CD4-positive, CD25-positive, alpha-beta regulatory T cell (primary cell): ENCODE data around the gene SLC25A29. TPM values are rescaled to one million over a fixed set of nuclear protein-coding genes. Genes with fewer than 3 reads are reported as not detected.
A peak's percentile ranks its signal among the peaks of the same experiment; 100 is the strongest.

Experiments
- ATAC-seq, 2 donors: fragments of 150-1000 bp; cut with Tn5 transposase; one replicate each; pipeline ENCODE4 v1.10.0; 2021; ENCODE audit warnings: low read depth in 2 of 2, moderate number of reproducible peaks in 2 of 2, moderate library complexity in 1 of 2
- DNase-seq, 3 donors: peaks; one replicate each; pipeline versions ENCODE4 v3.0.0 to v3.0.0-alpha.2; 2012 to 2022; ENCODE audit warnings: mixed read lengths in 1 of 3
- H3K27ac ChIP-seq: one replicate; pipeline ENCODE4 v1.7.0; 2013; ENCODE audit warnings: mild to moderate bottlenecking, low read length; ENCODE audit not compliant: insufficient read depth, poor library complexity, severe bottlenecking
- H3K27me3 ChIP-seq: one replicate; pipeline ENCODE4 v1.7.0; 2013; ENCODE audit warnings: low read length; ENCODE audit not compliant: control insufficient read depth, insufficient read depth
- H3K36me3 ChIP-seq: one replicate; pipeline ENCODE4 v1.7.0; 2013; ENCODE audit warnings: mild to moderate bottlenecking, low read length, moderate library complexity; ENCODE audit not compliant: control insufficient read depth, insufficient read depth
- H3K4me1 ChIP-seq: 2 replicates; pipeline ENCODE4 v1.7.0; 2013; ENCODE audit warnings: mild to moderate bottlenecking, low read length; ENCODE audit not compliant: insufficient read depth, control insufficient read depth, poor library complexity, severe bottlenecking
- H3K4me3 ChIP-seq: one replicate; pipeline ENCODE4 v1.7.0; 2013; ENCODE audit warnings: low read depth, mild to moderate bottlenecking, low read length, moderate library complexity
- H3K9me3 ChIP-seq, 2 experiments: 1 replicate in 1 of 2; 2 replicates in 1 of 2; pipeline ENCODE4 v1.7.0; 2013; ENCODE audit warnings: low read length in 2 of 2, mild to moderate bottlenecking in 1 of 2, moderate library complexity in 1 of 2; ENCODE audit not compliant: control insufficient read depth in 2 of 2
- H3K27ac Mint-ChIP-seq, 3 donors: one replicate each; pipeline ENCODE4 v1.8.0; 2020 to 2022; ENCODE audit warnings: mild to moderate bottlenecking in 3 of 3, mixed read lengths in 3 of 3, moderate library complexity in 2 of 3
- H3K27me3 Mint-ChIP-seq: one replicate; pipeline ENCODE4 v1.8.0; 2022; ENCODE audit warnings: mild to moderate bottlenecking, mixed read lengths
- H3K36me3 Mint-ChIP-seq: one replicate; pipeline ENCODE4 v1.8.0; 2020; ENCODE audit warnings: mixed read lengths
- H3K4me1 Mint-ChIP-seq, 4 donors: one replicate each; pipeline ENCODE4 v1.8.0; 2020 to 2022; ENCODE audit warnings: mixed read lengths in 4 of 4, mild to moderate bottlenecking in 1 of 4
- H3K4me3 Mint-ChIP-seq, 4 donors: one replicate each; pipeline ENCODE4 v1.8.0; 2020 to 2022; ENCODE audit warnings: mild to moderate bottlenecking in 4 of 4, mixed read lengths in 4 of 4, moderate library complexity in 3 of 4
- H3K9me3 Mint-ChIP-seq, 7 donors: one replicate each; pipeline ENCODE4 v1.8.0; 2020 to 2022; ENCODE audit warnings: mixed read lengths in 7 of 7, mild to moderate bottlenecking in 3 of 7, moderate library complexity in 2 of 7
- polyA plus RNA-seq, 4 donors: library from polyadenylated mRNA; unstranded; fragments of 300-500 nt; fragmentation: Illumina TruSeq; gene quantifications; one replicate each; pipeline ENCODE4 v1.2.3, GENCODE V29; 2021
- total RNA-seq: library from RNA; stranded (reverse); gene quantifications from one replicate; pipeline ENCODE4 v1.2.3, GENCODE V29; 2022

The SLC25A29 gene
- total and polyA plus RNA-seq, 5 donors from 2014 or later = 0.69 to 7.9 (median 2.3) TPM

DNA sequence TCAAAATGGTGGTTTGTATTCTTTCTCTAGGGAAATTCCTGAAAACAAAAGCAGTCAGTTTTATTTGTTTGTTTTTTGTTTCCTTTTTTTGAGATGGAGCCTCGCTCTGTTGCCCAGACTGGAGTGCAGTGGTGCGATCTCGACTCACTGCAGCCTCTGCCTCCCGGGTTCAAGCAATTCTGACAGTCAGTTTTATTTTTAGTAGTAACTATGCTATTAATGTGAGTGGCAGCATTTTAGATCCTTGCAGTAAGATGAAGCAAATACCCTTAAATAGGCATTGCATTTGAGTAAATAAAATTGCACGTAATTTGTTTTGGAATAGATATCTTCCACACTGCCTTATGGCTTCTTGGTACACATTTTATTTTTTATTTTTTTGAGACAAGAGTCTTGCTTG is 43.7 kb downstream of the SLC25A29 start:
- H3K27me3 Mint-ChIP-seq = no peaks in the 10 kb centered on the region
- H3K36me3 Mint-ChIP-seq = peaks cover 23% of the 10 kb centered on the region
- H3K4me3 Mint-ChIP-seq = peak overlapping the region in 2 of 4 donors; percentile 41 to 42
- DNase-seq (no peak), ATAC-seq (no peak)
- H3K27ac Mint-ChIP-seq = peak overlapping the region; percentile 43 to 67 (median 51)
- H3K9me3 ChIP-seq = no peaks in the 10 kb centered on the region
- peaks cover 32% of the 10 kb centered on the region for H3K36me3 ChIP-seq
- H3K27ac ChIP-seq = no peak overlapping the region
- H3K4me1 Mint-ChIP-seq = peaks cover 25 to 95% (median 69%) of the 10 kb centered on the region in 4 donors
- peaks cover 58% of the 10 kb centered on the region for H3K4me1 ChIP-seq
- H3K27me3 ChIP-seq = no peaks in the 10 kb centered on the region
- H3K4me3 ChIP-seq = no peak overlapping the region
- H3K9me3 Mint-ChIP-seq = no peaks in the 10 kb centered on the region

DNA sequence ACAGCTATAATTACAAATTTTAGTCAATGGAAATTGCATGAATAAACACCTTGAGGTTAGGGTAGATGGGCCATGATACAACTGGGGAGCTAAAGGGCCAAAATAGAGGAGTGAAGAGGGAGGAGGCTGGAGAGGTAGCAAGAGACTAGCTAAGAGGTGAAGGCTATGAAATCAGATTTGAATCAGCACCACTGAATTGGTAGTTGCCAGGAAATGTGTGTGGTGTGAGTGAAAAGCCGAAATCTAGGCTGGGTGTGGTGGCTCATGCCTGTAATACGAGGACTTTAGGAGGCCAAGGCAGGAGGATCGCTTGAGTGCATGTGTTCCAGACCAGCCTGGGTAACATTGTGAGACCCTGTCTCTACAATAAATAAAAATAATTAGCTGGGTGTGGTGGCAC is 44.6 kb downstream of the SLC25A29 start:
- Mint-ChIP-seq H3K36me3 (peaks cover 18% of the 10 kb centered on the region), H3K27me3 (no peaks in the 10 kb centered on the region)
- peak in 1 of 2 donors; percentile 34 for ATAC-seq

DNA sequence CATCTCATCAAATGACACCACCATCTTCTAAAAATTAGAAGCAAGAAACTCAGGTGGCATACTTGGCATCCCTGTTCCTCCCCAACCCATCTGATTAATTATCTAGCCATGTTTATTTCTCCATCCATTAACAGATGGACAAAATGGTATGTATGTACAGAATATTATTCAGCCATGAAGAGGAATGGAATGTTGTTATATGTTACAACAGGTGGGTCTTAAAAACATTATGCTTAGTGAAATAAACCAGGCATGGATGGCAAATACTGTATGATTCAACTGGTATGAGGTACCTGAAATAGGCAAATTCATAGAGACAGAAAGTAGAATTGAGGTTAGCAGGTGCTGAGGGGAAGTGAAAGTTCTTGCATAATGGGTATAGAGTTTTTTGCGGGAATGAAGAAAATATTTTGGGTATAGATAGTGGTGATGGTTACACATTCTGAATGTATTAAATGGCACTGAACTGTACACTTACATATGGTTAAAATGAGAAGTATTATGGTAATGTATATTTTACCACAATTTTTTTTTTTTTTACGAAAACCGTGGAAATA is 49.8 kb downstream of the SLC25A29 start:
- Mint-ChIP-seq H3K9me3 (no peaks in the 10 kb centered on the region), H3K4me3 (peak overlapping the region in 3 of 4 donors; percentile 4 to 29 (median 25)), H3K27ac (peak overlapping the region in 2 of 3 donors; percentile 8 to 82), H3K4me1 (peaks cover 45 to 93% (median 70%) of the 10 kb centered on the region in 4 donors), H3K27me3 (no peaks in the 10 kb centered on the region), H3K36me3 (no peaks in the 10 kb centered on the region)
- ATAC-seq (peak in 1 of 2 donors; percentile 24), DNase-seq (no peak)
- Histone ChIP-seq H3K36me3 (peaks cover 3% of the 10 kb centered on the region), H3K9me3 (no peaks in the 10 kb centered on the region), H3K4me3 (peak overlapping the region; percentile 35), H3K27ac (no peak overlapping the region), H3K27me3 (no peaks in the 10 kb centered on the region), H3K4me1 (peaks cover 81% of the 10 kb centered on the region)

More for the DNA sequence above, 44.6 kb downstream of the SLC25A29 start:
- Histone ChIP-seq H3K27ac (no peak overlapping the region), H3K4me3 (no peak overlapping the region), H3K4me1 (peaks cover 66% of the 10 kb centered on the region), H3K9me3 (no peaks in the 10 kb centered on the region), H3K27me3 (no peaks in the 10 kb centered on the region), H3K36me3 (peaks cover 29% of the 10 kb centered on the region)
- H3K4me1 Mint-ChIP-seq = peaks cover 20 to 95% (median 70%) of the 10 kb centered on the region in 4 donors
- H3K27ac Mint-ChIP-seq = peak overlapping the region; percentile 51 to 94 (median 56)
- peak in 1 of 3 donors; percentile 69 for DNase-seq
- no peaks in the 10 kb centered on the region for H3K9me3 Mint-ChIP-seq
- H3K4me3 Mint-ChIP-seq = peak overlapping the region; percentile 2 to 63 (median 51)

DNA sequence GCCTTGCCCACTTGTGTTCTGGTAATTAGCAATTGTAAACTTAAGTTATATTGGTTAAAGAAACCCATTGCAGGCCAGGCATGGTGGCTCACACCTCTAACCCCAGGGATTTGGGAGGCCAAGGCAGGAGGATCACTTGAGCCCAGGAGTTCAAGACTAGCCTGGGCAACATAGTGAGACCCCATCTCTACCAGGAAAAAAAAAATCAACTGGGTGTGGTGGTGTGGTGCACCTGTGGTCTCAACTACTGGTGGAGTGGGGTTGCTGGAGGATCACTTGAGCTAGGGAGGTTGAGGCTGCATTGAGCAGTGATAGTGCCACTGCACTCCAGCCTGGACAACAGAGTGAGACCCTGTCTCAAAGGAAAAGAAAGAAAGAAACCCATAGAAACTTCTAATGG is 53.6 kb downstream of the SLC25A29 start:
- no peak overlapping the region for H3K4me3 ChIP-seq
- Mint-ChIP-seq H3K9me3 (no peaks in the 10 kb centered on the region), H3K4me3 (peak overlapping the region in 3 of 4 donors; percentile 15 to 75 (median 15)), H3K27ac (peak overlapping the region in 2 of 3 donors; percentile 9 to 44), H3K36me3 (no peaks in the 10 kb centered on the region), H3K27me3 (no peaks in the 10 kb centered on the region), H3K4me1 (peaks cover 40 to 86% (median 63%) of the 10 kb centered on the region in 4 donors)
- no peak overlapping the region for H3K27ac ChIP-seq
- H3K9me3 ChIP-seq = no peaks in the 10 kb centered on the region
- DNase-seq = no peak
- ATAC-seq = no peak
- no peaks in the 10 kb centered on the region for H3K27me3 ChIP-seq
- H3K4me1 ChIP-seq = peaks cover 74% of the 10 kb centered on the region
- peaks cover 7% of the 10 kb centered on the region for H3K36me3 ChIP-seq

DNA sequence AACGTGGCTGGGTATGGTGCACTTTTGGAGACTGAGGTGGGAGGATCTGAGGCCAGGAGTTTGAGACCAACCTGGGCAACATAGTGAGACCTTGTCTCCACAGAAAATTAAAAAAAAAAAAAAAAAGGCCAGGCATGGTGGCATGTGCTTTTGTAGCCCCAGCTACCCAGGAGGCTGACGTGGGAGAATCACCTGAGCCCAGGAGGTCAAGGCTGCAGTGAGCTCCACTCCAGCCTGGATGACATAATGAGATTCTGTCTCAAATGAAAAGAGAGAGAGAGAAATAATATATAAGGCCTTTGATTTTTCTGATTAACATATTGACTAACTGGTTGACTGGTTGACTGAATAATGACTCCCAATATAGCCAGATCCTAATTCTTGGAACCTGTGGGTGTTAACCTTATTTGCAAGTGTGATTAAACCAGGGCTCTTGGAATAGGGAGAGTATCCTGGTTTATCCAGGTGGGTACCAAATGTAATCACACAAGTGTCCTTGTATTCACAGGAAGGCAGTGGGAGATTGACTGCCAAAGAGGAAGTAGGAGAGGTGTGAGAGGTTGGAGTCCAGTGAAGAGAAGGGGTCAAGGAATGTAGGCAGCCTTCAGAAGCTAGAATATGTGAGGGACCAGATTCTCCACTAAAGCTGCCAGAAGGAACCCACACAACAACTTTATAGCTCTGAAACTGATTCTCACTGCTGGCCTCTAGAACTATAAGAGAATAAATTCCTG is 55.3 kb downstream of the SLC25A29 start:
- ATAC-seq (no peak), DNase-seq (no peak)
- no peaks in the 10 kb centered on the region for H3K27me3 Mint-ChIP-seq
- Histone ChIP-seq H3K9me3 (no peaks in the 10 kb centered on the region), H3K4me1 (peaks cover 73% of the 10 kb centered on the region), H3K4me3 (peak overlapping the region; percentile 54), H3K36me3 (peaks cover 4% of the 10 kb centered on the region), H3K27me3 (no peaks in the 10 kb centered on the region), H3K27ac (no peak overlapping the region)
- no peaks in the 10 kb centered on the region for H3K9me3 Mint-ChIP-seq
- peak overlapping the region; percentile 30 to 76 (median 54) for H3K4me3 Mint-ChIP-seq
- H3K27ac Mint-ChIP-seq = peak overlapping the region in 2 of 3 donors; percentile 60 to 83
- H3K4me1 Mint-ChIP-seq = peaks cover 47 to 86% (median 62%) of the 10 kb centered on the region in 4 donors
- H3K36me3 Mint-ChIP-seq = peaks cover 3% of the 10 kb centered on the region

DNA sequence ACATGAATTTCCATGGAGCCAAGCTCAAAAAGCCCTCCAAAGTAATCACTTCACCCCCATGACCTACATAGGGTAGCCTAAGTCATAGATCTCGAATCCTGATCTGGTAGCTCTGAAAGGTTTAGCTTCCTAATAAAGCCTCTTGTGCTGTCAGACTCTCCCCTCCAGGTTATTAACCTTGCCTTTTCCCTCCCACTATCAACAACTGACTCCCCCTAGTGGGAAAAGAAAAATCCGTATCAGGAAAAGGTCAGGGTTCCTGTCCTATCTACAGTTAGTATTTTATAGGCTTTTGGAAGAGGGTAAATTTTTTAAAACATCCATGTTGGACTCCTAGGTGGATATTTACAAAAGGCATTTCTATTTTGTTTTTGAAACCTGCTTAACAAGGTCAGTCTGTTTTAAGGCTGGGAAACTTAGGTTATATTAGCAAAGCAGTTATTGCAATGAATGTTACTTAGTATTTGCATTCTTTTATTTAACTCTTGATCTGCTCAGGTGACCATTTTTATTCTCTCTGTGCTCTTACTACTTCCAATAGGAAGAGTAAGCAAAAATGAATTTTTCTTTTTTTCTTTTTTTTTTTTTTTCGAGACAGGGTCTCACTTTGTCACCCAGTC is 59.3 kb downstream of the SLC25A29 start:
- peak overlapping the region; percentile 61 to 80 (median 74) for H3K4me3 Mint-ChIP-seq
- no peaks in the 10 kb centered on the region for H3K27me3 Mint-ChIP-seq
- ATAC-seq (peak in 1 of 2 donors; percentile 56), DNase-seq (peak in 2 of 3 donors; percentile 21 to 33)
- Histone ChIP-seq H3K27ac (no peak overlapping the region), H3K4me1 (peaks cover 81% of the 10 kb centered on the region), H3K4me3 (peak overlapping the region; percentile 45), H3K36me3 (peaks cover 4% of the 10 kb centered on the region), H3K27me3 (no peaks in the 10 kb centered on the region), H3K9me3 (no peaks in the 10 kb centered on the region)
- H3K4me1 Mint-ChIP-seq = peaks cover 47 to 88% (median 62%) of the 10 kb centered on the region in 4 donors
- H3K27ac Mint-ChIP-seq = peak overlapping the region; percentile 44 to 86 (median 84)
- no peaks in the 10 kb centered on the region for H3K9me3 Mint-ChIP-seq
- peaks cover 6% of the 10 kb centered on the region for H3K36me3 Mint-ChIP-seq

DNA sequence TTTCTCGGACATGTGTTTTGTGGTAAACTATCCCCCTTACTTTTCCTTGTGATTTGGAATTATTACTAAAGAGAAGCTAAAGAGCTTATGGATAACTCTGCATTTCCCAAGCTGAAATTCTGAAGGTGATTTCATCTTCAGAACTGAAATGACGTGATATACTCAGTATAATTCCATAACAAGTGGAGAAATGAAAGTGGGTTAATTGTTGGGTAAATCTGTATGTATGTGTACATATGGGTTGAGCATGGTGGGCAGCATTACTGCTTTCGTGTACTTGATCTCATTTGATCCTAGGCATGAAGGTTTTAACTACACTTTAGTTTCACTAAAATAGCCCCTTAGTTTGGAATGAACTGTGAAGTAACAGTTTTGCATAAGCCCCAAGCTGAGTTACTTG is 63.2 kb downstream of the SLC25A29 start:
- Histone ChIP-seq H3K27me3 (no peaks in the 10 kb centered on the region), H3K9me3 (no peaks in the 10 kb centered on the region), H3K36me3 (no peaks in the 10 kb centered on the region), H3K4me3 (peak overlapping the region; percentile 29), H3K27ac (no peak overlapping the region), H3K4me1 (peaks cover 66% of the 10 kb centered on the region)
- no peak for DNase-seq
- Mint-ChIP-seq H3K4me3 (peak overlapping the region; percentile 78 to 99 (median 92)), H3K27me3 (peaks cover 6% of the 10 kb centered on the region), H3K9me3 (no peaks in the 10 kb centered on the region), H3K27ac (peak overlapping the region; percentile 68 to 81 (median 71)), H3K4me1 (peaks cover 43 to 70% (median 51%) of the 10 kb centered on the region in 4 donors), H3K36me3 (peaks cover 6% of the 10 kb centered on the region)
- no peak for ATAC-seq
